Endothelial cell of umbilical vein (primary cell): ENCODE measurements around the gene RND3. TPM values are rescaled to one million over a fixed set of nuclear protein-coding genes. Genes with fewer than 3 reads are reported as not detected.

Experiments
- BruUV-seq: library from RNA; stranded (reverse); fragments of 400-500 nt; replicated peaks from 2 replicates; lab custom pipeline; 2021; lab: Mats Ljungman, UMichigan
- CTCF ChIA-PET: fragments of 300-600, 350-600 bp; sonication (Branson Sonifier 250); formaldehyde crosslinking; loops from one replicate; lab custom pipeline; 2021; ENCODE audit warnings: antibody characterized with exemption, inconsistent platforms; lab: Charles Lee
- POLR2A ChIA-PET: fragments of 300-600, 350-600 bp; sonication (Branson Sonifier 250); formaldehyde crosslinking; loops from one replicate; lab custom pipeline; 2021; ENCODE audit warnings: antibody characterized with exemption, inconsistent platforms; lab: Charles Lee
- DNase-seq: peaks from one replicate; pipeline ENCODE4 v3.0.0-alpha.2; 2011; ENCODE audit warnings: low read depth, low spot score
- FAIRE-seq: peaks from 2 replicates; lab custom pipeline; 2011; peaks lifted over from hg19 to GRCh38; lab: Jason Lieb, UNC
- H2AFZ ChIP-seq: 2 replicates; pipeline ENCODE4 v1.6.0; 2012; ENCODE audit warnings: low read depth, low read length, control low read depth, inconsistent platforms
- H3K27ac ChIP-seq: 2 replicates; pipeline ENCODE4 v1.5.1; 2011; ENCODE audit warnings: low read depth, mild to moderate bottlenecking, control low read depth, low read length, moderate library complexity; ENCODE audit not compliant: insufficient read depth
- H3K27me3 ChIP-seq, 2 experiments: 2 replicates each; pipeline versions ENCODE4 v1.6.0 to v1.6.1; 2011; ENCODE audit warnings: low read length in 2 of 2, mixed read lengths in 1 of 2; ENCODE audit not compliant: control insufficient read depth in 2 of 2, insufficient read depth in 2 of 2
- H3K36me3 ChIP-seq, 2 experiments: 2 replicates in 1 of 2; 3 replicates in 1 of 2; pipeline ENCODE4 v1.5.1; 2011; ENCODE audit warnings: low read length in 2 of 2, mild to moderate bottlenecking in 1 of 2, moderate library complexity in 1 of 2; ENCODE audit not compliant: control insufficient read depth in 2 of 2, insufficient read depth in 2 of 2; ENCODE audit errors: extremely low read depth in 1 of 2
- H3K4me1 ChIP-seq: 3 replicates; pipeline ENCODE4 v1.5.1; 2011; ENCODE audit warnings: mild to moderate bottlenecking, low read length; ENCODE audit not compliant: control insufficient read depth, insufficient read depth; ENCODE audit errors: extremely low read depth
- H3K4me2 ChIP-seq: 2 replicates; pipeline ENCODE4 v1.6.1; 2011; ENCODE audit warnings: low read length, control low read depth, mixed read lengths; ENCODE audit not compliant: insufficient read depth
- H3K4me3 ChIP-seq, 3 experiments: fragments of 200-600 bp in 1 of 3; sonication (generic), shearing (Covaris generic) in 1 of 3; replicated peaks in 1 of 3; 2 replicates each; pipeline ENCODE4 v1.5.1; 2011 to 2016; ENCODE audit warnings: control low read depth in 3 of 3, low read length in 3 of 3, mild to moderate bottlenecking in 2 of 3, inconsistent platforms in 1 of 3, low read depth in 1 of 3, moderate library complexity in 1 of 3; ENCODE audit not compliant: insufficient read depth in 1 of 3
- H3K79me2 ChIP-seq: 2 replicates; pipeline ENCODE4 v1.6.0; 2012; ENCODE audit warnings: low read length, inconsistent platforms; ENCODE audit not compliant: control insufficient read depth, insufficient read depth
- H3K9ac ChIP-seq: replicated peaks from 2 replicates; pipeline ENCODE3; 2011; ENCODE audit warnings: low read length, control low read depth; ENCODE audit not compliant: insufficient read depth; ENCODE audit errors: extremely low read depth
- H3K9me1 ChIP-seq: replicated peaks from 3 replicates; pipeline ENCODE4 v1.6.0; 2011; ENCODE audit warnings: mild to moderate bottlenecking, low read length; ENCODE audit not compliant: control insufficient read depth, insufficient read depth; ENCODE audit errors: extremely low read depth
- H3K9me3 ChIP-seq: replicated peaks from 2 replicates; pipeline ENCODE4 v1.5.1; 2012; ENCODE audit warnings: low read length, inconsistent platforms; ENCODE audit not compliant: control insufficient read depth, insufficient read depth
- H4K20me1 ChIP-seq: replicated peaks from 2 replicates; pipeline ENCODE3; 2011; ENCODE audit warnings: mild to moderate bottlenecking, low read length; ENCODE audit not compliant: control insufficient read depth, insufficient read depth; ENCODE audit errors: extremely low read depth
- EZH2 ChIP-seq: IDR thresholded peaks from 2 replicates; pipeline ENCODE4 v1.6.1; 2012; ENCODE audit warnings: borderline replicate concordance, low read depth, mild to moderate bottlenecking, moderate library complexity, low read length, inconsistent platforms; ENCODE audit not compliant: severe bottlenecking
- JUN ChIP-seq: IDR thresholded peaks from 2 replicates; pipeline ENCODE4 v1.6.1; 2011; ENCODE audit warnings: borderline replicate concordance, low read depth; ENCODE audit not compliant: insufficient read length, insufficient read depth
- POLR2A ChIP-seq: IDR thresholded peaks from 2 replicates; pipeline ENCODE4 v1.6.1; 2012; ENCODE audit warnings: low read depth, mild to moderate bottlenecking, control low read depth, low read length
- dilution Hi-C: fragments of 300-500 bp; cut with MboI; formaldehyde crosslinking; loops from one replicate; pipeline ENCODE4 v1.15.0; 2019; ENCODE audit warnings: low sequenced_read_pairs; ENCODE audit not compliant: extremely low pct_ligation_motif_present
- intact Hi-C: fragments of 100-400 bp; cut with micrococcal nuclease; formaldehyde crosslinking; loops from one replicate; pipeline ENCODE4 v1.10.0; 2022
- polyA plus RNA-seq, 4 experiments: library from polyadenylated mRNA; depleted of rRNA in 3 of 4; stranded (reverse) in 3 of 4; unstranded in 1 of 4; fragments of >200 nt; gene quantifications; 2 replicates each; pipeline versions ENCODE4 v1.2.1 to v1.2.3, GENCODE V29; 2011 to 2012; ENCODE audit warnings: missing spikeins in 1 of 4
- total RNA-seq: library from RNA; stranded (reverse); gene quantifications from 2 replicates; pipeline ENCODE4 v1.2.3, GENCODE V29; 2021
- TF ChIP-seq, protein P1 (sequence below), 2 donors: IDR thresholded peaks; 1 replicate in 1 of 2; 2 replicates in 1 of 2; pipeline ENCODE4 v1.5.1; 2011; ENCODE audit warnings: low read length in 2 of 2, mild to moderate bottlenecking in 2 of 2, moderate library complexity in 2 of 2, control low read depth in 1 of 2, inconsistent platforms in 1 of 2, low read depth in 1 of 2; ENCODE audit not compliant: insufficient read depth in 1 of 2; ENCODE audit errors: extremely low read depth in 1 of 2
- TF ChIP-seq, protein P2 (sequence below): IDR thresholded peaks from 2 replicates; pipeline ENCODE4 v1.6.1; 2011; ENCODE audit not compliant: insufficient read depth, insufficient read length

Gene RND3
- total and polyA plus RNA-seq, 2 donors (not counting 3 experiments of a cell fraction or from before 2014, with no cell fraction given) = 53.3 to 158 TPM

DNA sequence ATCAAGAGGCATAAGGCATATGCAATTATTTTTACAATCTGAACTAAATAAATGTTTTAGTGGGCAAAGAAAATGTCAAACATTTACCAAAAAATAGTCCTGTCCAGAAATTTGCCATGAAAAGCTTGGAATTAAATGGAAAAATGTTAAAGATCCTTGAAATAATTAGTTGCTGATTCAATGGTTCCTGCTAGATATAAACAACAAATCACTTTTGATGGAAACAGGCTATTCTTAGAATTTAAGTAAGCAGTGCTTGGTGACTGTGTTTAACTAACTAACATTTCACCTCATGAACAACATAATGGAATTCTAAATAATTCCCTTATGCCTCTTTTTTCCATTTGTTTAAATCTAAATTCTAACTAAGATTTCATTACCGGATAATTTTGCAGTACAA, 3.9 kb downstream of the RND3 start:
- ChIA-PET CTCF (interaction anchor here (1.3 to 1.7 kb wide), 2 partner anchors 58 to 686 kb away, joined by 3 to 6 read pairs; no protein-coding TSS in a partner anchor), POLR2A (no interaction called here)
- FAIRE-seq (no peak), DNase-seq (no peak)
- Histone ChIP-seq H3K27ac (peak overlapping the region; percentile 85), H4K20me1 (peaks cover 18% of the 10 kb centered on the region), H3K27me3 (no peaks in the 10 kb centered on the region), H2AFZ (no peak overlapping the region), H3K4me3 (peak overlapping the region; percentile 5 to 97 (median 7)), H3K79me2 (peaks cover 87% of the 10 kb centered on the region), H3K9me3 (no peaks in the 10 kb centered on the region), H3K9me1 (no peaks in the 10 kb centered on the region), H3K9ac (peak overlapping the region; percentile 99), H3K4me1 (peaks cover 59% of the 10 kb centered on the region), H3K4me2 (peak overlapping the region; percentile 100), H3K36me3 (peaks cover 0 to 23% of the 10 kb centered on the region in 2 experiments)
- intact Hi-C loops (loop anchor here (10.0 kb wide), 1 partner anchor 499 kb away; no protein-coding TSS in a partner anchor), dilution Hi-C loops (loop anchor here (25.0 kb wide), 1 partner anchor 346 kb away; no protein-coding TSS in a partner anchor)
- no TSS peak for BruUV-seq
- TF ChIP-seq, protein P1, sequence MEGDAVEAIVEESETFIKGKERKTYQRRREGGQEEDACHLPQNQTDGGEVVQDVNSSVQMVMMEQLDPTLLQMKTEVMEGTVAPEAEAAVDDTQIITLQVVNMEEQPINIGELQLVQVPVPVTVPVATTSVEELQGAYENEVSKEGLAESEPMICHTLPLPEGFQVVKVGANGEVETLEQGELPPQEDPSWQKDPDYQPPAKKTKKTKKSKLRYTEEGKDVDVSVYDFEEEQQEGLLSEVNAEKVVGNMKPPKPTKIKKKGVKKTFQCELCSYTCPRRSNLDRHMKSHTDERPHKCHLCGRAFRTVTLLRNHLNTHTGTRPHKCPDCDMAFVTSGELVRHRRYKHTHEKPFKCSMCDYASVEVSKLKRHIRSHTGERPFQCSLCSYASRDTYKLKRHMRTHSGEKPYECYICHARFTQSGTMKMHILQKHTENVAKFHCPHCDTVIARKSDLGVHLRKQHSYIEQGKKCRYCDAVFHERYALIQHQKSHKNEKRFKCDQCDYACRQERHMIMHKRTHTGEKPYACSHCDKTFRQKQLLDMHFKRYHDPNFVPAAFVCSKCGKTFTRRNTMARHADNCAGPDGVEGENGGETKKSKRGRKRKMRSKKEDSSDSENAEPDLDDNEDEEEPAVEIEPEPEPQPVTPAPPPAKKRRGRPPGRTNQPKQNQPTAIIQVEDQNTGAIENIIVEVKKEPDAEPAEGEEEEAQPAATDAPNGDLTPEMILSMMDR (IDR thresholded peaks at IDR 0.05; ENCODE audit: extremely low read depth in 1 of 2, insufficient read depth in 1 of 2, low read depth in 1 of 2, low read length in 2 of 2) = no peak
- TF ChIP-seq EZH2 (no peak), POLR2A (peak; percentile 26), JUN (no peak)
- TF ChIP-seq, protein P2, sequence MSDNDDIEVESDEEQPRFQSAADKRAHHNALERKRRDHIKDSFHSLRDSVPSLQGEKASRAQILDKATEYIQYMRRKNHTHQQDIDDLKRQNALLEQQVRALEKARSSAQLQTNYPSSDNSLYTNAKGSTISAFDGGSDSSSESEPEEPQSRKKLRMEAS = no peak
